NCI-H524 (cell line): ENCODE data around the gene GJD3.
"Not testable (repeated sequence)": the region's sequence is repeated elsewhere in the genome, so short reads cannot be mapped to it uniquely, and the experiment has no call there.

Experiments used
- DNase-seq, 2 experiments: peaks; one replicate each; lab custom pipeline; 2025; lab: John Stamatoyannopoulos, UW

GJD3 gene

DNA sequence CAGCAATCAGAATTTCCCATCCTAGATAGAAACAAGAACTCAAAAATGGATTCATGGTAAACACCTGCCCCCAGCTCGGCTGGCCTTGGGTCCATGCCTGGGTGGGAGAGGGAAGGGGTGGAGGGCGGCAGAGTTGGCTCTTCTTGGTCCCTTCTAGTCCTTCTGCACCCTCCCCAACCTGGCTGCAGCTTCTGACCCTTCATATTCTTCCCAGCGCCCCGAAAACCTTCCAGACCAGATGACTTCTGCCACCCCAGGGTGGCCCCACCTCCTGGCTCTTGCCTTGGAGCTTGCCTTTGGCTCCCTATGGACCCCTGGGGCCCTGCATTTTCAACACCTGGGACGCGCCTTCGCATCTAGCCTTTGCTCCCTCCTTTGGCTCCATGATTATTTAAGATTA is 5.4 kb upstream of the GJD3 start:
- DNase-seq: no peak

DNA sequence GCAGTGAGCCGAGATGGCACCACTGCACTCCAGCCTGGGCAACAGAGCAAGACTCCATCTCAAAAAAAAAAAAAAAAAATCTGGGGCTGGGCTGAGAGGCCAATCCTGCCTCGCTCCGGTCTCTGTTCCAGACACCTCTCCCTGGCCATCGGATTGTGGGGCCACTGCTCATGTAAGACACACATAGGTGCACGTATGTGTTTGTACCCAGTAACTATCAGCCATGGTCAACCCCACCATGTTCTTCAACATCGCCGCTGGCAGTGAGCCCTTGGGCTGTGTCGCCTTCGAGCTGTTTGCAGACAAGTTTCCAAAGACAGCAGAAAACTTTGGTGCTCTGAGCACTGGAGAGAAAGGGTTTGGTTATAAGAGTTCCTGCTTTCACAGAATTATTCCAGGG is 3.2 kb upstream of the GJD3 start:
- not testable (repeated sequence) for DNase-seq

DNA sequence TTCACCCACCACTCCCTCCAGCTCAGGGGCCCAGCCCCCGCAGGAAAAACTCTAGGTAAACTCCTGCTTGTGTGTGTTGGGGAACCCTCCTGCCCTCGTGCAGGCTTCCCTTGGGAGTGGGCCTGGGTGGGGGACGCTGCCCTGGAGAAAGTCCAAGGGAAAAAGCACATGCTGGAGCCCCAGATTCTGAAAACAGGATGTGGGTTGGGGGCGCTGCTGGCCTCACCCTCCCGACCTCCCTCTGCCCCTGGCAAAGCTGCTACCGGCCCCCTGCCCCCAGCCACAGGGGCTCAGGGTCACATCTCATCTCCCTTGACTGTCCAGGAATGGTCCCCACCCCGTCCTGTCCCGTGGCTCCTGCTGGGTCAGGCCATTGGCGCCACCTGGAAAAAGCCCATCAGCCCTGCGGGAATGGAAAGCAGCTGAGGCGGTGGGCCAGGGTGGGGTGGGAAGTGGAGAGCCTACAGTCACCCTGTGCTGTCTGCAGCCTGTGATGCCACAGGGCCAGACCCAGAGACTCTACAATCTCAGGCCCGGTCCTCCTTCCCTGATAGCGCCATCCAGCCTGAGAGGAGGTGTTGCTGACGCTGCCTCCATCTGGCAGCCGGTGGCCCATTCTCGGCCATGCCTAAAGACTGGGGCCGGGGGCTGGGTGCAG is 2.5 kb upstream of the GJD3 start:
- no peak for DNase-seq

DNA sequence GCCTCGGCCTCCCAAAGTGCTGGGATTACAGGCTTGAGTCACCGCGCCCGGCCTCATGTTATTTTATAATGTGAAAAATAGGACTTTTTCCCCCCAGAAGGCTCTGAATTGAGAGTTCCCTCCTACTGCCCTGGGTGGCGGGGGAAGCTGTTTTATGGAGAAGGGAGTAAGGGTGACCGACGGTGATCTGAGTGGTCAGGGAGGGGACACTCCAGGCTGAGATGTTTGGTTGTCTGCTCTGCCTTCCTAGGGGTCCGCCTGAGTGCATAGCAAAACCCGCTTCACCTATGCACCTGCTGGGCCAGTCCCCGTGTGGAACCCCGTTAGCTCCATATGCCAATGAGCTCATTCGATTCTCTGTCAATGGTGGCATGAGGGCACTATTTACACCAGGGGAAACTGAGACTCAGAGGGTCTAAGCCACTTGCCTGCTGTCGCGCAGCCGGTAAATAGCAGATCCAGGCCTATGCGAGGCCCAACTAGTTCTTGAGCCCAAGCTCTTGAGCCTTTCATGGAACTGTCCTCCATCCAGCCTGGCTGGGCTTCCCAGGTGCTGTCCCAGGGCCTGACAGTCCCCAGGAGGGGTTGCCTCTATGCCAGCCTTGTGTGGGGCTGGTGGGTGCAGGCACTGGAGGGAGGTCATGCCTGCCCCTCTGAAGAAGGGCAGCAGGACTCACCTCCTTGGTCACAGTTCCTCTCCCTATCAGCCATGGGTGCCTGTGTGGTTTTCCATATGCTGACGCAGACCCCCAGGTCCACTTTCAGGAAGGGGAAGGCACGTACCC is 1.7 kb upstream of the GJD3 start:
- no peak for DNase-seq

DNA sequence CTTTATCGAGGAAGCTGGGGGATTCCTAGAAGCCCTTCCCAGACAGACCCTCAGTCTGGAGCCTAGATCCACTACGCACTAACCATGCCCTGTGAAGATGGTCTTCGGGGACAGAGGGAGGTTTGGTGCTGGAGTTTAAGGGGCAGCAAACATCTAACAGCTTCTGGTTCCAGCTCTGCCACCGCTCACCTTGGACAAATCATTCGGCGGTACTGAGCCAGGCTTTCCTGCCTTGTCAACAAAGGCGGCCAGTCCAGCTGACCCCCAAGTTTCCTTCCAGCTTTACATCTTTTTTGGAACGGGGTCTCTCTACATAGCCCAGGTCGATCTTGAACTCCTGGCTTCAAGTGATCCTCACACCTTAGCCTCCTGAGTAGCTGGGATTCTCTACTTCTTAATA is 369 bp upstream of the GJD3 start:
- DNase-seq: no peak

DNA sequence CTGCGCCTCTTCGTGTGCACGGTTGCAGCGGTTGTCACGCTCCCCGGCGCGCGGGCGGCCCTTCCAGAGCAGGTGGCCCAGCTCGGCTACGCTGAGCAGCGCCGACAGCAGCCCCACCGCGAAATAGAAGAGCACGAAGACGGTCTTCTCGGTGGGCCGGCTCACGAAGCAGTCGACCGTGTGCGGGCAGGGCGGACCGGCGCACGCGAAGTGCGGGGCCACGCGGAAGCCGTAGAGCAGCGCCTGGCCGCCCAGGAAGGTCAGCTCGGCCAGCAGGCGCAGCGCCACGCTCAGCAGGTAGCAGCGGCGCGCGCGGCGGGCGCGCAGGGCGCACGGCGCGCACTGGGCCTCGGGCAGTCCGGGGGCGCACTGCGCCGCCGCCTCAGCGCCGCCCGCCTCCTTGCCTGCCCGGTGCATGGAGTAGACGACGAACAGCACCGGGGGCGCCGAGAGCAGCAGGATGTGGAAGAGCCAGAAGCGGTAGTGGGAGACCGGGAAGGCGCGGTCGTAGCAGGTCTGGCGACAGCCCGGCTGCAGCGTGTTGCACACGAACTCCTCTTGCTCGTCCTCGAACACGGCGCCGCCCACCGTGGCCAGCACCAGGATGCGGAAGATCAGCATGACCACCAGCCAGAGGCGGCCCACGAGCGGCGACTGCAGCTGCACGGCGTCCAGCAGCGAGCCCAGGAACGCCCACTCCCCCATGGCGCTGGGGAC is 1.3 kb downstream of the GJD3 start:
- peak in 1 of 2 experiments; percentile 42 for DNase-seq

DNA sequence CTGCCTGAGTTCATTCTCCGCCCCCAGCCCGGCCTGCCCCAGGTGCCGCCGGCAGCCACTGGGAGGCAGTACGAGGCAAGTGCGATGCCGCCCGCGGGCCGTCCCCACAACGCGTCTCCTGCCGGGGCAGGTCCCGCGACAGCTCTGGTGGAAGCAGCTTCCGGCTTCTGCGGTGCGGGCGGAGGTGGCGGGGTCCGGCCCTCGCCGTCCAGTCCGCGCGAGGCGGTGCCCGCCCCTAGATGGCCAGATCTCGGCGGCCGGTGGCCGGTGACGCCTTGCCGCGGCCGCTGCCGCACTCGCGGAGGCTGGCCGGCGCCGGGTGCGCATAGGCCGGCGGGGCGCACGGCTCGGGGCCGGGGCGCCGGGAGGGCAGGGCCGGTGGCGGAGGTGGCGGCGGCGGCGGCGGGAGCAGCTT is 1.8 kb downstream of the GJD3 start:
- peak; percentile 37 to 64 for DNase-seq

DNA sequence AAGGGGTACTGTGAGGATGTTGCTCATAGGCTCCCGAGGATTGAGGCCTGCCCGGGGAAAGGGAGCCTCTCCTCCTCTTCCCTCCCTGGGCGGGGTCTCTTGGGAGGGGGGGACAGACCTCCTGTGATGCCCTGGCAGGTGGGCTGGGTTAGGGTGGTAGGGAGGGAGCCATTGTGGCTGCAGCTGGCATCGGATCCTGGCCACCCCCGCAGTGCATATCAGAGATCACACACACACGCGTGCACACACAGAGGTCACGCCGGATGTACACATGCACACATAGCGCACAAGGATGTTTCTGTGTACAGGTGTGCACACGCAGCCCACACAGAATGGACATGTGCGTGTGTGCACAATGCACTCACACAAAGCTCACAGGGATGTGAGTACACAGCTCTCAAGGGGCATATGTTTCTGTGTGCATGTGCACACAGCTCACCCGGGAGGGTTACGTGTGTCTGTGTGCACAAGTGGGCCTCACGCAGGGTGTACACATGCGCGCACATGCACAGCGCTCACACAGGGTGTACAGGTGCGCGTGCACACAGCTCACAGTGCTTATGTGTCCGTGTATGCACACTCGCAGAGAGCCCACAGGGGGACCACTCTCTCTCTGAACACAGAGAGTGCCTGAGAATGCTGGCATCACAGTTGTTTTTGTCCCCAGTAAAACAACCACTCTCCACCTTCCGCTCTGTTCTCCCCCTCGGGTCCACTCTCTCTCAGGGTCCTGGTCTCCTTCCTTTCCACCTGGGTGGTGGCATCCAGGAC is 2.4 kb downstream of the GJD3 start:
- no peak for DNase-seq

DNA sequence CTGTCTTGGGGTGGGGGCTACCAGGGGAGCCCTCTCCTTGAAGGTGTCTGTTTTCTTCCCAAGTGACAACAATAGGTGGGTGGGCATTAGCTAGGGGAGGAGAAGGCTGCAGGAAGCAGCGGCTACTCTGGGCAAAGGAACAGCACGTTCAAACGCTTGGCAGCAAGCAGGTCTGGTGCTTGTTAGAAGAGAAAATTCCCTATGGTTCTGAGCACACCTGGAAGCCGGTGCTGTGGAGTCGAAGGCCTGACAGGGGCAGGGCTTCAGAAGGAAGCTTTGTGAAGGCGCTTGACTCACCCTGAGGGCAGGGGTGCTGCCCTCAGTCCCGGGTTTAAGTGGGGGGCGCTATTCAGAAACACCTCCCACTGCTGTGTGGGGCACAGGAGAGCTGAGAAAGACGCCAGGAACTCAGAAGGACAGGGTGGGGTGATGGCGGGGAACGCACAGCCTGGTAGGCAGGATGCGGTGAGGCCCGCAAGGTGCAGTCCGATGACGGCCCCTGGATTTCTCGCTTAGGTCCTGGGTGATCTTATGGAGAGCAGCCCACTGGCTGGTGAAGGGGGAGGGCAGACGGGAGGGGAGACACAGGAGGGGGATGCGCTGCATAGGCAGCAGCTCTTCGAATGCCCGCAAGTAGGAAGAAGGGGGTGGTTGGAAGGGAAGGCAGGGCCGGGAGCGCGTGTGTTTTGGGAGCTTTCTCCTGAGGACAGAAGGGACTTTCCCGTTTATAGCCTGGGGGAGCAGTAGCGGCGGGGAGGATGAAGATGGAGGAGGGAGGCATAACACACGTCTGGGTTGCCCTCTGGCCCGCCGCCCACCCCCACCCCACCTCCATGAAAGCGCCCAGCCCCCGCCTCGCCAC is 3.2 kb downstream of the GJD3 start:
- DNase-seq: peak in 1 of 2 experiments; percentile 13

DNA sequence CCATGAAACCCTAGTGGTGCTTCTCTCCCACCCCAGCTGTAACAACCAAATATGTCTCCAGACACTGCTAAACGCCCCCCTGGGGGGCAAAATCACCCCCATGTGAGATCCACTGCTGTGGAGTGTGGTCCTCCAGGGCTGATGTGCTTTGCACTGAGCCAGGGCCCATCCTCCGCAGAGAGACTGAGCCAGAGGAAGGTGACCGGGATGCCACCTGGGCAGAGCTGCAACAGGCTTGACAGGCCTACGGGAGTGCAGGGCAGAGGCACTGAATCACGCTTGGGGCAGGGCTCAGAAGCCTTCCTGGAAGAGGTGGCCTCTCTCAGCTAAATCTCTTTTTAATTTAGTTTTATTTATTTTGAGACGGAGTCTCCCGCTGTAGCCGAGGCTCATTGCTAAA is 4.4 kb downstream of the GJD3 start:
- DNase-seq: no peak

DNA sequence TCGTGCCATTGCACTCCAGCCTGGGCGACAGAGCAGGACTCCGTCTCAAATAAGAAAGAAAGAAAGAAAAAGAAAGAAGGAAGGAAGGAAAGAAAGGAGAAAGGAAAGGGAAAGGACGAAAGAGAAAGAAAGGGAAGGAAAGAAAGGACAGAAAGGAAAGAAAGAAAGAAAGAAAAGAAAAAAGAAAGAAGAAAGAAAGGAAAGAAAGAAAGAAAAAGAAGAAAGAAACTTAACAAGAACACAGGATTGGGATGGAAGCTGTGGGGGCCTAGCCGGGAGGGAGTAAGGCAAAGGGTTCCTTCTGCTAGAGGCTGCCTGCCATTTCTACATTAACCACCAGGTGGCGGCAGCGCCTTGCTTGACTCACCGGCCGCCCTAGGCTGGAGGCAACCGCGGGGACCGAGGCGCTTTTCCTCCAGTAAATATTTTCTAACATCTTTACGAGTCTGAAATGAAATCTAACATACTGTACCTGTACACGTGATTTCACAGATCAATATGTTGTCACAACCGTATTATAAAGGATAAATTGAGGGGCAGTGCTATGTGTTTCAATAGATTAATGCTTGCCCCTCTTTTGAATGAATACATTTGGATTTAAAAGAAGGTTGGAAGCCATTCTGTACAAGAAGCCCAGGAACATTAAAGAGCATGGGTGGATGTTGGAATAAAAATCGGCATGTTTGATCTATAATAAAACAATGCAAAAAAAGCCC is 6.1 kb downstream of the GJD3 start:
- peak; percentile 74 to 79 for DNase-seq

DNA sequence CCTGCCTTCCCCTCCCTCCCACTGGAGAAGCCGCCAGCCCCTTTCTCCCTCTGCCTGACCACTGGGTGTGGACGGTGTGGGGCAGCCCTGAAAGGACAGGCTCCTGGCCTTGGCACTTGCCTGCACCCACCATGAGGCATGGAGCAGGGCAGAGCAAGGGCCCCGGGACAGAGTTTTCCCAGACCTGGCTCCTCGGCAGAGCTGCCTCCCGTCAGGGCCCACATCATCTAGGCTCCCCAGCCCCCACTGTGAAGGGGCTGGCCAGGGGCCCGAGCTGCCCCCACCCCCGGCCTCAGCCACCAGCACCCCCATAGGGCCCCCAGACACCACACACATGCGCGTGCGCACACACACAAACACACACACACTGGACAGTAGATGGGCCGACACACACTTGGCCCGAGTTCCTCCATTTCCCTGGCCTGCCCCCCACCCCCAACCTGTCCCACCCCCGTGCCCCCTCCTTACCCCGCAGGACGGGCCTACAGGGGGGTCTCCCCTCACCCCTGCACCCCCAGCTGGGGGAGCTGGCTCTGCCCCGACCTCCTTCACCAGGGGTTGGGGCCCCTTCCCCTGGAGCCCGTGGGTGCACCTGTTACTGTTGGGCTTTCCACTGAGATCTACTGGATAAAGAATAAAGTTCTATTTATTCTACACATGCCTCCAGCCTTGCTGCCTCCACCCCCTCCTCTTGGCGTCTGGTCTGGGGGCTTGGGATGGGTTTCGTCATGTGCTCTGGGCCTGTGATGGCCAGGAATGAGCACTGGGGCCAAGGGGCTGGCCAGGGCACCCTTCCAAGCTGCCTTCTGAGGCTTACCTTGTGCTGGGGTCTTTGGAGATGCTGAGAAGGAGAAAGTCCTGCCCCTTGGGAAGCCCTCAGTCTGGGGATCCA is 7.3 kb downstream of the GJD3 start:
- no peak for DNase-seq

DNA sequence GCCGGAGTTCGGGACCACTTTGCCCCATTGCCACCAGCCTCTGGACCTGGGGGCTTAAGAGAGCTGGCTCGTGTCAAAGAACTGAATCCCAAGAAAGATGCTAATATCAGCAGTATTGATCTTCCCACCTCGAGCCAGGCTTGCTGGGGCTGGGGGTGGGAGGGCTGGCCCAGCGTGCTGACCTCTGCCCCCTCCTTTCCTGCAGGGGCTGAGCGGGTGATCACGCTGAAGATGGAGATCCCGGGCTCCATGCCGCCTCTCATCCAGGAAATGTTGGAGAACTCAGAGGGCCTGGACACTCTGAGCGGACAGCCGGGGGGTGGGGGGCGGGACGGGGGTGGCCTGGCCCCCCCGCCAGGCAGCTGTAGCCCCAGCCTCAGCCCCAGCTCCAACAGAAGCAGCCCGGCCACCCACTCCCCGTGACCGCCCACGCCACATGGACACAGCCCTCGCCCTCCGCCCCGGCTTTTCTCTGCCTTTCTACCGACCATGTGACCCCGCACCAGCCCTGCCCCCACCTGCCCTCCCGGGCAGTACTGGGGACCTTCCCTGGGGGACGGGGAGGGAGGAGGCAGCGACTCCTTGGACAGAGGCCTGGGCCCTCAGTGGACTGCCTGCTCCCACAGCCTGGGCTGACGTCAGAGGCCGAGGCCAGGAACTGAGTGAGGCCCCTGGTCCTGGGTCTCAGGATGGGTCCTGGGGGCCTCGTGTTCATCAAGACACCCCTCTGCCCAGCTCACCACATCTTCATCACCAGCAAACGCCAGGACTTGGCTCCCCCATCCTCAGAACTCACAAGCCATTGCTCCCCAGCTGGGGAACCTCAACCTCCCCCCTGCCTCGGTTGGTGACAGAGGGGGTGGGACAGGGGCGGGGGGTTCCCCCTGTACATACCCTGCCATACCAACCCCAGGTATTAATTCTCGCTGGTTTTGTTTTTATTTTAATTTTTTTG is 8.5 kb downstream of the GJD3 start:
- DNase-seq: no peak

DNA sequence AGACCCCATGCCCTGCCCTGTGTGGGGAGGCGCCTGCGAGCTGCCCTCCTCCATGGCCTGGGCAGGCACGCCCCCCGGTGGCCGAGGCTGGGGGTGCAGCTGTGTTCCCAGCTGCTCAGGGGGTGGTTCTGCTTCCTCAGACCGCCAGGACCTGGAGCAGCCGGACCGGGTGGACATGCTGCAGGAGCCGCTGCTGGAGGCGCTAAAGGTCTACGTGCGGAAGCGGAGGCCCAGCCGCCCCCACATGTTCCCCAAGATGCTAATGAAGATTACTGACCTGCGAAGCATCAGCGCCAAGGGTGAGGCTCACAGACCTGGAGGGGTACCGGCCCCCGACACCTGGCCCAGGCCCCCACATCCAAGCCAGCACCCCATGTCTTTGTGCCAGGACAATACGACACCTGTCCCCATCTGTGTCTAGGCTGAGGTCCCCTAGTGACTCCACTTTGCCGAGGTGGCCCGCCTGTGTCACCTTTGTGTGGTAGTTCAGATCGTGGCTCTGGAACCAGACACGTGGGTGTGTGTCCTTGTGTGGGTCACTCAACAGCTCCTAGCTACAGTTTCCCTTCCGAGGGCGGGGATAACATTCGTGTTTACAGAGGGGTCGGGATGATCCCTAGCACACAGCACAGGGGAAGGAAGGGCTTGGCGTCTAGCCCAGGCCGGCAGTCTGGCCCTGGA is 9.3 kb downstream of the GJD3 start:
- DNase-seq: peak; percentile 37 to 61

DNA sequence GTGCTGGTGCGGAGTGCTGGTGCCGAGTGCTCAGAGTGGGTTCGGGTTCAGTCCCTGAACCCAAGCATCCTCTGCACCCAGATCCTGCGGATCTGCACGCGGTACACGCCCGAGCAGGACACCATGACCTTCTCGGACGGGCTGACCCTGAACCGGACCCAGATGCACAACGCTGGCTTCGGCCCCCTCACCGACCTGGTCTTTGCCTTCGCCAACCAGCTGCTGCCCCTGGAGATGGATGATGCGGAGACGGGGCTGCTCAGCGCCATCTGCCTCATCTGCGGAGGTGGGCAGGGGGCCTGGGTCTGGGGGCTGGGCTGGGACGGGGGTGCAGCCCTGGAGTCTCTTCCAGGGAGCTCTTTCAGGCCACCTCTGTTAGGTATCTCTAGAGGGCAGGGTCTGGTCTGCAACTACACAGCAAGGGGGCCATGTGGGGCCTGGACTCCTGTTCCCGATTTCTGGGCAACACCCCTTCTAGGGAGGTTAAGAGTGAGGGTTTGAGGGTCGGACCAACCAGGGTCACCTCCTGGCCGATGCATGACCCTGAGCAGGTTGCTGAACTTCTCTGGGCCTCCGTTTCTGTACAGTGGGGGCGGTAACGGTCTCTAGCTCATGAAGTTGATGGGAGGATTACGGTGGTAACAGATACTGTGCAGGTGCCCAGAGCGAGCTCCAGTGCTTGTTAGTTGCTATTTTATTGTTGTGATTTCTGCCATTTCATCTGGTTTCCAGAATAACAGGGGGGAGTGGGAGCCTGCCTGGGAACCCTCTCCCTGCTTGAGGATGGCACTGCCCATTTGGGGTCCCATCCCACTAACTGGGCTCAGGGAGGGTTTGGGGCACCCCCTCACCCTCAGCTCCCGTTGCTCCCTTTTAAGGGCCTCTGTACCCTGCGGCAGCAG is 10.1 kb downstream of the GJD3 start:
- DNase-seq: no peak

DNA sequence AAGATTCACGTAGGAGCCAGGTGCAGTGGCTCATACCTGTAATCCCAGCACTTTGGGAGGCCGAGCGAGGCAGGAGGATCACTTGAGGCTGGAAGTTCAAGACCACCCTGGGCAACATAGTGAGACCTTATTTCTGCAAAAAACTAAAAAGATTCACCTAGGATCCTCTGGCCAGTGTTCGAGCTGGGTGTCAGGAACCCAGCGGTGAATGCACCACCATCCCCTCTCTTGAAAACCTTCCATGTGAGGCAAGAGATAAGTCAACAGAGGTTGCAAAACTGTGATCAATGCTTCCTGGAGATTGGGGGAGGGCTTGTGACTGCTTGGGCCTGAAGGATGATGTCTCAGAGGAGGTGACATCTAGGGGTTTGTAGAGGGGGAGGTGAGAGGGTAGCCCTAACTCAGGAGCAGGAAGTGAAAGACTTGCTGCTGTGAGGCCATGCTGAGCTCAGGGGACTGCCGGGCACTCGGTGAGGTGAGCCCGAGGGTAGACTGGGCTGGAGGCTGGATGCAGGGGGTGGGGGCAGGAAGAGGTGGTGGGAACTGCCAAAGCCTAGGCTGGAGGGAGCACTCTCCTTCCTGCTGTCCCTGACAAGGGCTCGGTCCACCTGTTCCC is 11.7 kb downstream of the GJD3 start:
- DNase-seq: no peak
